K562 (cell line): Measurements from ENCODE around the gene NPNT. TPM values are rescaled to one million over a fixed set of nuclear protein-coding genes. Genes with fewer than 3 reads are reported as not detected.

Source experiments
- ARHGAP35 ChIP-seq: fragments of 450-650 bp; IDR thresholded peaks from 2 replicates; pipeline ENCODE4 v1.6.1; 2018; ENCODE audit not compliant: partially characterized antibody
- CCAR2 ChIP-seq: fragments of 200-400 bp; formaldehyde crosslinking; IDR thresholded peaks from 2 replicates; pipeline ENCODE4 v1.6.1; 2017; ENCODE audit warnings: mild to moderate bottlenecking, low read depth, low read length
- FOSL1 ChIP-seq: fragments of 200-800 bp; sonication (Bioruptor generic); conservative IDR thresholded peaks from 2 replicates; pipeline ENCODE4 v1.6.1; 2016; ENCODE audit warnings: missing genetic modification characterization, missing compliant biosample characterization
- HMGN3 ChIP-seq: IDR thresholded peaks from 2 replicates; pipeline ENCODE4 v1.6.1; 2011; ENCODE audit warnings: borderline replicate concordance, low read depth, mild to moderate bottlenecking, mixed read lengths, low read length; ENCODE audit not compliant: insufficient read length; ENCODE audit errors: extremely low read depth
- HNRNPH1 ChIP-seq: fragments of 200-400 bp; formaldehyde crosslinking; optimal IDR thresholded peaks from 2 replicates; pipeline ENCODE3; 2017; ENCODE audit warnings: low read depth, mild to moderate bottlenecking, low read length, moderate library complexity
- MCM5 ChIP-seq: fragments of 450-650 bp; IDR thresholded peaks from 2 replicates; pipeline ENCODE4 v1.6.1; 2016; ENCODE audit warnings: low read depth
- MIER1 ChIP-seq: fragments of 450-650 bp; IDR thresholded peaks from 2 replicates; pipeline ENCODE4 v1.6.1; 2016; ENCODE audit warnings: antibody characterized with exemption, mild to moderate bottlenecking, low read depth
- NCOA1 ChIP-seq: fragments of 450-650 bp; IDR thresholded peaks from 2 replicates; pipeline ENCODE4 v1.6.1; 2016; ENCODE audit warnings: low read depth
- PCBP1 ChIP-seq: fragments of 200-400 bp; formaldehyde crosslinking; IDR thresholded peaks from 2 replicates; pipeline ENCODE4 v1.6.1; 2018; ENCODE audit warnings: mild to moderate bottlenecking, low read depth, low read length; ENCODE audit not compliant: poor library complexity, severe bottlenecking
- SMARCA4 ChIP-seq: fragments of 450-650 bp; IDR thresholded peaks from 2 replicates; pipeline ENCODE4 v1.6.1; 2016
- ZC3H8 ChIP-seq: fragments of 450-650 bp; IDR thresholded peaks from 2 replicates; pipeline ENCODE4 v1.6.1; 2017
- ZFX ChIP-seq: sonication (generic); formaldehyde crosslinking; IDR thresholded peaks from 2 replicates; pipeline ENCODE4 v1.8.0; 2022; ENCODE audit warnings: mild to moderate bottlenecking, missing genetic modification reagents, moderate library complexity
- ZNF668 ChIP-seq: fragments of 250-450 bp; sonication (Bioruptor Pico); IDR thresholded peaks from 2 replicates; pipeline ENCODE4 v1.8.0; 2022; ENCODE audit warnings: mild to moderate bottlenecking, inconsistent platforms
- ZNF695 ChIP-seq: fragments of 450-650 bp; formaldehyde crosslinking; IDR thresholded peaks from 2 replicates; pipeline ENCODE4 v1.4.0; 2020; ENCODE audit warnings: mild to moderate bottlenecking, moderate library complexity
- ZNF764 ChIP-seq: fragments of 250-450 bp; sonication (Bioruptor Pico); IDR thresholded peaks from 2 replicates; pipeline ENCODE4 v1.4.0; 2020; ENCODE audit warnings: low read depth, mild to moderate bottlenecking, moderate library complexity
- polyA plus RNA-seq, 8 experiments: library from polyadenylated mRNA; depleted of rRNA in 4 of 8; stranded (reverse) in 5 of 8; unstranded in 3 of 8; fragments of >200 nt; fragmentation: Nextera tagmentation in 2 of 8; fragmentation: Illumina TruSeq in 1 of 8; extraction: Ambion mirVana in 2 of 8; extraction: Trizol in 1 of 8; gene quantifications; 2 replicates each; pipeline versions ENCODE4 v1.2.1 to v1.2.3, GENCODE V29; 2011 to 2014; ENCODE audit warnings: inconsistent platforms in 1 of 8, missing spikeins in 1 of 8
- total RNA-seq, 7 experiments: library from RNA; depleted of rRNA in 6 of 7; stranded (reverse); fragments of >200 nt in 6 of 7; fragmentation: Illumina TruSeq in 2 of 7; extraction: Trizol in 2 of 7; gene quantifications; 2 replicates each; pipeline versions ENCODE4 v1.2.1 to v1.2.3, GENCODE V29; 2011 to 2021; ENCODE audit warnings: low replicate concordance in 1 of 7
- TF ChIP-seq, protein P1 (sequence below): fragments of 250-450 bp; sonication (Bioruptor Pico); IDR thresholded peaks from 2 replicates; pipeline ENCODE4 v1.5.0; 2020; ENCODE audit warnings: mild to moderate bottlenecking, borderline replicate concordance
- TF ChIP-seq, protein P2 (sequence below), 2 experiments: fragments of 450-650 bp in 1 of 2; sonication (generic) in 1 of 2; formaldehyde crosslinking in 1 of 2; IDR thresholded peaks in 1 of 2; conservative IDR thresholded peaks in 1 of 2; 2 replicates each; pipeline versions ENCODE4 v1.6.1 to v1.8.1; 2016 to 2023; ENCODE audit warnings: mild to moderate bottlenecking in 2 of 2, moderate library complexity in 2 of 2, inconsistent platforms in 1 of 2, missing genetic modification reagents in 1 of 2
- TF ChIP-seq, protein P3 (sequence below): fragments of 250-450 bp; sonication (Bioruptor Pico); IDR thresholded peaks from 2 replicates; pipeline ENCODE4 v1.4.0; 2020; ENCODE audit warnings: borderline replicate concordance
- TF ChIP-seq, protein P4 (sequence below): sonication (generic); formaldehyde crosslinking; IDR thresholded peaks from 2 replicates; pipeline ENCODE4 v1.8.0; 2022; ENCODE audit warnings: mild to moderate bottlenecking, missing genetic modification reagents, borderline replicate concordance
- TF ChIP-seq, protein P5 (sequence below): fragments of 250-450 bp; sonication (Bioruptor Pico); IDR thresholded peaks from 2 replicates; pipeline ENCODE4 v1.8.0; 2021; ENCODE audit warnings: moderate library complexity, mild to moderate bottlenecking, inconsistent platforms

Gene NPNT
- total and polyA plus RNA-seq, 9 of the 15 experiments (the other 6 are each of a cell fraction or from before 2014, with no cell fraction given), result 0.22 TPM; not detected in 8

DNA sequence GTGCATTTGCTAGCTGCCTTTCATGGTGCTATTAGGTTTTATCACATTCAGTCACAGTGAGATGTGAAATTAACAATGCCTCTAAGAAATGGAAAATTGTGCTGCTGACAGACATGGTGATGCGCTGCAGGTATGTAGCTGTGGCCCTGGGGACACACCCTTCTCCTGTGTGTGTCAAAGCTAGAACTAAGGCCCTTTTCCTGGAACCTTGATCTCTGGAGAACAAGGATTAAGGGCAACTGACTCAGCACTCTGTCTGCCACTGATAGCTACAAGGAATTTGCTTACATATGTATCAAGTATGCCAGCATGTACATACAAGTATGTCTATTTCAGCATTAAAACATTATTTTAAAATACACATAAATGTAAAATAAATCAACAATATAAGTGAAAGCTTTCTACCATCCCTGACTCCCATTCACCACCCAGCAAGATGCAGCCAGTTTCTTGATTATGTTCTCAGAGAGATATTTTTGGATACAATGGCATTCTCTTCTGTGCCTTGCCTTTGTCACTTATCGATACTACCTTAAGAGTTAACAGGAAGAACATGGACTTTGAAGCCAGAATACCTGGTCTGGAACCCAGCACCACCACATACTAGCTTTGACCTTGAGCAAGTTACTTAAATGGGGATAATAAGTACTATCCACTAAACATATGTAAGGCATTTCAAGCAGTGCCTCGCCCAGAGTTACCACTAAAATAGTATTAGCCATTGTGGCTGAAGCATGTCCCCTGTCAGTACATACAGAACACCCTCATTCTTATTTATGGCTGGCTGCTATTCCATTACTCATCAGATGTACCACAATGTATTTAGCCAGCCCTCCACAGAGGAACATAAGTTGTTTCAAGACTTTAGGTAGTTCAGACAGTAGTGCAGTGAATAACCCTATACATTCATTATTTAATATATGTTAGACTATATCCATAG is 68.5 kb downstream of the NPNT start (continued):
- peak; percentile 39; the same call in 1 of the 2 replicates for TF ChIP-seq NCOA1
- TF ChIP-seq MIER1, result no peak
- TF ChIP-seq, protein P1, sequence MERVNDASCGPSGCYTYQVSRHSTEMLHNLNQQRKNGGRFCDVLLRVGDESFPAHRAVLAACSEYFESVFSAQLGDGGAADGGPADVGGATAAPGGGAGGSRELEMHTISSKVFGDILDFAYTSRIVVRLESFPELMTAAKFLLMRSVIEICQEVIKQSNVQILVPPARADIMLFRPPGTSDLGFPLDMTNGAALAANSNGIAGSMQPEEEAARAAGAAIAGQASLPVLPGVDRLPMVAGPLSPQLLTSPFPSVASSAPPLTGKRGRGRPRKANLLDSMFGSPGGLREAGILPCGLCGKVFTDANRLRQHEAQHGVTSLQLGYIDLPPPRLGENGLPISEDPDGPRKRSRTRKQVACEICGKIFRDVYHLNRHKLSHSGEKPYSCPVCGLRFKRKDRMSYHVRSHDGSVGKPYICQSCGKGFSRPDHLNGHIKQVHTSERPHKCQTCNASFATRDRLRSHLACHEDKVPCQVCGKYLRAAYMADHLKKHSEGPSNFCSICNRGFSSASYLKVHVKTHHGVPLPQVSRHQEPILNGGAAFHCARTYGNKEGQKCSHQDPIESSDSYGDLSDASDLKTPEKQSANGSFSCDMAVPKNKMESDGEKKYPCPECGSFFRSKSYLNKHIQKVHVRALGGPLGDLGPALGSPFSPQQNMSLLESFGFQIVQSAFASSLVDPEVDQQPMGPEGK (CRISPR knock-in tag), result no peak
- peak; percentile 48; the same call in 1 of the 2 replicates for TF ChIP-seq FOSL1 (tag)
- no peak for TF ChIP-seq PCBP1
- TF ChIP-seq, protein P2, sequence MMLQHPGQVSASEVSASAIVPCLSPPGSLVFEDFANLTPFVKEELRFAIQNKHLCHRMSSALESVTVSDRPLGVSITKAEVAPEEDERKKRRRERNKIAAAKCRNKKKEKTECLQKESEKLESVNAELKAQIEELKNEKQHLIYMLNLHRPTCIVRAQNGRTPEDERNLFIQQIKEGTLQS (IDR thresholded peaks at IDR 0.05), result no peak
- TF ChIP-seq, protein P2 (CRISPR knock-in tag; conservative IDR thresholded peaks at IDR 0.05), result no peak
- TF ChIP-seq, protein P3, sequence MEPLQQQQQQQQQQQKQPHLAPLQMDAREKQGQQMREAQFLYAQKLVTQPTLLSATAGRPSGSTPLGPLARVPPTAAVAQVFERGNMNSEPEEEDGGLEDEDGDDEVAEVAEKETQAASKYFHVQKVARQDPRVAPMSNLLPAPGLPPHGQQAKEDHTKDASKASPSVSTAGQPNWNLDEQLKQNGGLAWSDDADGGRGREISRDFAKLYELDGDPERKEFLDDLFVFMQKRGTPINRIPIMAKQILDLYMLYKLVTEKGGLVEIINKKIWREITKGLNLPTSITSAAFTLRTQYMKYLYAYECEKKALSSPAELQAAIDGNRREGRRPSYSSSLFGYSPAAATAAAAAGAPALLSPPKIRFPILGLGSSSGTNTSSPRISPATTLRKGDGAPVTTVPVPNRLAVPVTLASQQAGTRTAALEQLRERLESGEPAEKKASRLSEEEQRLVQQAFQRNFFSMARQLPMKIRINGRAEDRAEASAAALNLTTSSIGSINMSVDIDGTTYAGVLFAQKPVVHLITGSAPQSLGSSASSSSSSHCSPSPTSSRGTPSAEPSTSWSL, result no peak
- TF ChIP-seq ZNF695 (CRISPR knock-in tag), result no peak
- TF ChIP-seq, protein P4, sequence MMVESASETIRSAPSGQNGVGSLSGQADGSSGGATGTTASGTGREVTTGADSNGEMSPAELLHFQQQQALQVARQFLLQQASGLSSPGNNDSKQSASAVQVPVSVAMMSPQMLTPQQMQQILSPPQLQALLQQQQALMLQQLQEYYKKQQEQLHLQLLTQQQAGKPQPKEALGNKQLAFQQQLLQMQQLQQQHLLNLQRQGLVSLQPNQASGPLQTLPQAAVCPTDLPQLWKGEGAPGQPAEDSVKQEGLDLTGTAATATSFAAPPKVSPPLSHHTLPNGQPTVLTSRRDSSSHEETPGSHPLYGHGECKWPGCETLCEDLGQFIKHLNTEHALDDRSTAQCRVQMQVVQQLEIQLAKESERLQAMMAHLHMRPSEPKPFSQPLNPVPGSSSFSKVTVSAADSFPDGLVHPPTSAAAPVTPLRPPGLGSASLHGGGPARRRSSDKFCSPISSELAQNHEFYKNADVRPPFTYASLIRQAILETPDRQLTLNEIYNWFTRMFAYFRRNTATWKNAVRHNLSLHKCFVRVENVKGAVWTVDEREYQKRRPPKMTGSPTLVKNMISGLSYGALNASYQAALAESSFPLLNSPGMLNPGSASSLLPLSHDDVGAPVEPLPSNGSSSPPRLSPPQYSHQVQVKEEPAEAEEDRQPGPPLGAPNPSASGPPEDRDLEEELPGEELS (CRISPR knock-in tag), result no peak
- TF ChIP-seq HMGN3, result no peak
- TF ChIP-seq HNRNPH1, result no peak
- peak; percentile 84 for TF ChIP-seq SMARCA4
- no peak for TF ChIP-seq ARHGAP35
- TF ChIP-seq ZC3H8, result no peak
- TF ChIP-seq, protein P5, sequence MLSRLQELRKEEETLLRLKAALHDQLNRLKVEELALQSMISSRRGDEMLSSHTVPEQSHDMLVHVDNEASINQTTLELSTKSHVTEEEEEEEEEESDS (CRISPR knock-in tag), result no peak
- TF ChIP-seq ZNF764 (CRISPR knock-in tag), result no peak
- TF ChIP-seq ZNF668, result no peak
- no peak for TF ChIP-seq MCM5
- no peak for TF ChIP-seq CCAR2
- TF ChIP-seq ZFX (CRISPR knock-in tag), result no peak
